ENCODE results near the gene HEY2.
"Not testable (repeated sequence)": the region's sequence is repeated elsewhere in the genome, so short reads cannot be mapped to it uniquely, and the experiment has no call there.

The HEY2 gene

DNA sequence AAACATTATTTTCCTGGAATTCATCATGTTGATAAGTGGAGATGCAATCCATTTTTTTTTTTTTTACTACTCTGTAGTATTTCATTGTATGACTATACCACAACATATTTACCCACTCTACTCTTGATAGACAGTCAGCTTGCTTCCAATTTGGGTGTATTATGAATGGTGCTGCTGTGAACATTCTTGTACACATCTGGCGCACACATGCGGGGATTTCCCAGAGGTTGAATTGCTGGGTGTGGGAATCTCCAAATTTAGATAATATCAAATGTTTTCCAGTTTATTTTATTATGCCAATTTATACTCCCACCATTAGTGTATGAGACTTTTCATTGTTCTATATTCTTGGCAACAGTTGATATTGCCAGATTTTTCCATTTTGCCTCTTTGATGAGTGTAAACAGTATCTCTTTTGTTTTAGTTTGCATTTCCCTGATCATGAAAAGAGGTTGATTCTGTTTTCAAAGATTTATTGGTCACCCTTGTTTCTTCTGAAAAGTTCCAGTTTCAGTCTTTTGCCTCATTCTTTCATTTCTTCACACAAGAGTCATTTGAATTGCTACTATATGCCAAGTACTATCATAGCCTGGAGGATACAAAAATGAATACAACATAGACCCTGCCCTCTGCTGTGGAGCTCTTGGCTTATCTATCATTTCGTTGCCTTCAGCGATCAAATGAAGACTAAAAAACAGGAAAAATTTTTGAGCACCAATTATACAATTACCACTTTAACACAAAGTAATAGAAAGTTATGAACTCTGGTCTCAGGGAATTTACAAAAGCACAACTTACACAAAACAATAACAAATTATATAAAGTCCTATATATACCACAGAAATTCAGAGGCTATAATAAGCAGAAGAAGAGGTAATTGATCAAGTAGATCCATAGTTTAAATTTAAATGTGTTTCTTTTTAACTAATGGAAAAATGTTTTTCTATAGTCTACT is 24.2 kb downstream of the HEY2 start:
- DNase-seq, result no peak

DNA sequence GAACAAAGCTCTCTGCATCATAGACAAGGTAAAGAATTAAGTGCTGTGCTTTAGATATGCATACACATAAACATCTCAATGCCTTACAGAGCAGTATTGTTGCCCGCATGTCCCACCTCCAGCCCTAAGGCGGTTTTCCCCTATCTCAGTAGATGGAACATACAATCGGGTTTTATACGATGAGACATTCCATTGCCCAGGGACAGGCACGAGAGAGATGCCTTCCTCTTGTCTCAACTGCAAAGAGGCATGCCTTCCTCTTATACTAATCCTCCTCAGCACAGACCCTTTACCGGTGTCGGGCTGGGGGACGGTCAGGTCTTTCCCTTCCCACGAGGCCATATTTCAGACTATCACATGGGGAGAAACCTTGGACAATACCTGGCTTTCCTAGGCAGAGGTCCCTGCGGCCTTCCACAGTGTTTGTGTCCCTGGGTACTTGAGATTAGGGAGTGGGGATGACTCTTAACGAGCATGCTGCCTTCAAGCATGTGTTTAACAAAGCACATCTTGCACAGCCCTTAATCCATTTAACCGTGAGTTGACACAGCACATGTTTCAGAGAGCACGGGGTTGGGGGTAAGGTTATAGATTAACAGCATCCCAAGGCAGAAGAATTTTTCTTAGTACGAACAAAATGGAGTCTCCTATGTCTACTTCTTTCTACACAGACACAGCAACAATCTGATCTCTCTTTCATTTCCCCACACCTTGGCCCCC is 26.8 kb downstream of the HEY2 start:
- DNase-seq, result not testable (repeated sequence)

DNA sequence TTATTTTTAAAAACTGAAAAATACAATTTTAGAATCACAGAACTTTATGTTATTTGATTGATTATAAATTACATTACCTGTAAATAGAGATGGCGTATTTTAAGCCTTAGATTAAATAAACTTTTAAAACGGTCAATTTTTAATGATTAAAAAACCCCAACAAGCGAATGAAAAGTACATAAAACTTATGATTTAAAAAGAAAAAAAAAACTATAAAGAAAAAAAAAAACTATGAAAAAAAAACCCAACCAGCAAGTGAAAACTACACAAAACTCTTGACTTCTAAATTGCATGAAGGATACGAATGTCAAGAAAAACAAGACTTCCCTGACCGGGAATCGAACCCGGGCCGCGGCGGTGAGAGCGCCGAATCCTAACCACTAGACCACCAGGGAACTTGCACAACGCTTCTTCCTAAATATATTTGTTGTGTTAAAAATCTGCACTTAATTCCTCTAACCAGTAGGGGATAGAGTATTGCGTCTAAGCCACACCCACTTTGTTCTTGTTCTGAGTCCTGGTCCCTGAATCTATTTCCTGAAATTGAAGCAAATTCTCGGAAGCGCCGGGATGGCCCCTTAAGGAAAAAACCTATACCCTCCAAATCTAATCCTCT is 30.6 kb downstream of the HEY2 start:
- DNase-seq, result peak; percentile 95

DNA sequence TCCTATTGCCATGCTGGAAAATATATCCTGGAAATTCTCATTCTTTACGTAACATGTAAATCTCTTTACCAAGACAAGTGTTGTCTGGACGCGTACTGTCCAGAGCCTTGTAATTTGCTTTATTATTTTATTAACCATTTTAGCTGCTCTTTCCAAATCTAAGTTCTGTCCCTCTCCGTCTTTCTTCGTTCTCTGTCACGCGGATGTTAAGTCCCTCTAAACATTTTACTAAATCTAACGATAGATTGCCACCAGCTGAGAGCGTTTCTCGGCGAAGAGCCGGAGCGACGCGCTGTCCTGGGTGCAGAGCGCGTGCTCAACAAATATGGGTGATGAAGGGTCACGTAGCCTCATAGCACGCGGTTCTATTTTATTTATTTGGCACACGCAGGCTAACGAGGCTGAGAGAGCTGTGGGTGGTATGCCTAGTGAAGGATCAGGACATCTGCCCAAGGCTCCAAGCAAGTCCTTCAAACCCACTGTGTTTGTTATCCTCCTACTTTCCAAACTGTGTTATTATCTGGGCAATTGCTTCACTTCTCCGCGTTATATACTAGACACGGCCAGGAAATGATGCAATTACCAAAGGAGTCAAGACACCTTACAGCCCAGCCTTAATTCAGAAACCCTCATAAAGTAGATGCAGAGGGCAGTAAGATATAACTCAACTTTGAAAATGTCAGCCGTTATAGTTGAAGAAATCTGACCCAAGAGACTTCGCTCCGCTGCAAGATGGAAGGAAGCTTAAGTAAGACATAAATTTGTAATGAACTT is 31.3 kb downstream of the HEY2 start:
- peak; percentile 83 for DNase-seq

DNA sequence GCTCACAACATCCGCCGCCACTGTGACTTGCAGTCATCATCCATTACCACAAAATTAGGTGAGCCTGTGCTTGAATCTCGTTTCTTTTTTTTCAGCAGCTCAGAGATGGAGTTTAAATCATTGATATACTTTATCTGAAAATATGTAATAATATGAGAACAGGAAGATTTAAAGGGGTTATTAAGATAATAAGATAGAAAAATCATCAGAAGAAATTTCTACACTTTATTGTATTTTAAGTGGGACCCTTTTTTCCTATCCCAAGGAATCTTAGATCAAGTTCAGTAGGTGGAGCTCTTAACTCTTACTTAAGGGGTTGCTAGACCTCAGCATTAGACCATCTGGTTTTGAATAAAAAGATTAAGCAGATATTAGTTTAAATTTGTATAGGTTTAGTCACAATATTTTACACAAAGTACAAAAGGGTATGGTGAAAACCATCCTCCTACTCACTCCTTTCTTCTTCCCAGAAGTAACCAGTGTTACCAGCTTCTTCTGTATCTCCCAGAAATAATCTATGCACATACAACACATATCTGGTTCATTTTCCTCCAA is 32.0 kb downstream of the HEY2 start:
- no peak for DNase-seq

DNA sequence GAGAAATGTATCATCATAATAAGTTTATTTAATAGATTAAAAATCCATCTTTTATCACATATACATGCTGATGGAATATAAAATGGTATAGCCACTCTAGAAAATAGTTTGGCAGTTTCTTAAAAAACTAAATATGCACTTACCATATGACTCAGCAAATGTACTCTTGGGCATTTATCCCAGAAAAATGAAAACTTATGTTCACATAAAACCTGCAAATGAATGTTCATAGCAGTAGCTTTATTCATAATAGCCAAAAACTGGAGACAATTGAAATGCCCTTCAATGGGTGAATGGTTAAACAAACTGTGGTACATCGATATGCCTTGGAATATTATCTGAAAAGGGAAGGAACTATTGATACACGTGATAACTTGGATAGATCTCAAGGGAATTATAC is 34.9 kb downstream of the HEY2 start:
- DNase-seq, result no peak

DNA sequence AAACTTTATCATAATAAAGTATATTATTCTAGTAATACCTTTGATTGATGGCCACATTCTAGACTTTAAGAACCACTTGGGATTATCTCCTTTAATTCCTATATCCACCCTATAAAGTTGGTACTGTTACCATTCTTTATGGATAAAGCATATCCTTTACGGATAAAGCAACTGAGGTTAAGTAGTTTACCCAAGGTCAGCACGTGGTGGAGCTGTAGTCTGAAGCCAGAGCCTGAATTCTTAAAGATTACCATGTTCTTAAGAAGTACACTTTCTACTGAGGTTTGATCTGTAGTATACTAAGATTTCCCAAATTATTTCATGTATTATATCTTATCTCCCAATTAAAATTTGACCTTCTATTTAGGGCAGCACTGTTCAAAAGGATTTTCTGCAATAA is 38.4 kb downstream of the HEY2 start:
- no peak for DNase-seq

DNA sequence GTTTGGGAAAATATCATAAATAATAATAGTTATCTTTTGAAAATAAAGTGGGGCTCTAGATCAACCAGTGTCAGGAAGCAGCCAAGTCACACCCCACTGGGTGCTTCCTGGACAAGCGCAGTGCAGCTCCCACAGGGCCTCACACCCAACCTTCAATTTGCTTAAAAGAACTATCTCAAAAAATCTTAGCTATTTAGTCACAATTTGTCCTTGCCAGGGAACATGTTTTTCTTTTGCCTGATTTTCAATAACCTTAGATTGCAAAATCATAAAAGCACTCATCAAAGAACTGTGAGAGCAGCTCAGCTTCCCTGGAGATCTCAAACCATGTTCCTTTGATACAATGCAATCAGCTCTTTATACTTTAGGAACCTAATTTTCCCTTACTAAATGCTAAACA is 39.7 kb downstream of the HEY2 start:
- DNase-seq, result peak; percentile 36

DNA sequence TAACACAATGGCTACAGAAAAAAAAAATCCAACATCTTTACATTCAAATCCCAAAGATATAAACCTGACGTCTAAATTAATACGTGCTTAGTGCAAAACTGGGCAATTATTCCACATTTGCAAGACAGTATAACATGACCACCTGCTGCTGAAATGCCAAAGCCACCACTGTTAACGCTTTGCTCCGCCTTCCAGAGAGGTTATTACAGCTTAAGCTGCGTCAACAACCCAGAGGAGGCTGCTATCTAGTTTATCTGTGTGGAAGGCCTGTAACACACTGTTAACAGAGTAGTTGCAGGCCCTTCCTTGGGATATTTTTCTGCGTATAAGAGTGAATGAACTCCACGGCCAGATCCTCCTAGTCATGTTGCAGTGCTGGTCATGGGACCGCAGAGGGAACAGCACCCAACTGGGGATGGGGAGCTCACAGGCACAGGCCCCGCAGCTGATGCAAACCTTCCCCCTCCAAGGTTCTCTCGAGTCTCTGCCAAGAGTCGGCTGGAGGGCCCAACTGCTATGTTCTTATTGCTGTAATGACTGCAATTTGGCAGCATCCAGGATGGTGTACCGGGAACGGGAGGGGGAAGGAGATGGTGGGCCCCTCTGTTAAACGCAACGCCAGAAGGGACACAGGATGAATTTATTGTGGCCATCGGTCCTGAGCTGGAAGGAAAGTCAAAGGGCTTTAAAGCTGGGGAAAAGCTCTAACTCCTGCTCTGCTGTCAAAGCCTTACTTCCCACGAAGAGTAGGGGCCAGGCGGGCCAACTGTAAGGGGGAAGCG is 40.3 kb downstream of the HEY2 start:
- DNase-seq, result peak; percentile 36

DNA sequence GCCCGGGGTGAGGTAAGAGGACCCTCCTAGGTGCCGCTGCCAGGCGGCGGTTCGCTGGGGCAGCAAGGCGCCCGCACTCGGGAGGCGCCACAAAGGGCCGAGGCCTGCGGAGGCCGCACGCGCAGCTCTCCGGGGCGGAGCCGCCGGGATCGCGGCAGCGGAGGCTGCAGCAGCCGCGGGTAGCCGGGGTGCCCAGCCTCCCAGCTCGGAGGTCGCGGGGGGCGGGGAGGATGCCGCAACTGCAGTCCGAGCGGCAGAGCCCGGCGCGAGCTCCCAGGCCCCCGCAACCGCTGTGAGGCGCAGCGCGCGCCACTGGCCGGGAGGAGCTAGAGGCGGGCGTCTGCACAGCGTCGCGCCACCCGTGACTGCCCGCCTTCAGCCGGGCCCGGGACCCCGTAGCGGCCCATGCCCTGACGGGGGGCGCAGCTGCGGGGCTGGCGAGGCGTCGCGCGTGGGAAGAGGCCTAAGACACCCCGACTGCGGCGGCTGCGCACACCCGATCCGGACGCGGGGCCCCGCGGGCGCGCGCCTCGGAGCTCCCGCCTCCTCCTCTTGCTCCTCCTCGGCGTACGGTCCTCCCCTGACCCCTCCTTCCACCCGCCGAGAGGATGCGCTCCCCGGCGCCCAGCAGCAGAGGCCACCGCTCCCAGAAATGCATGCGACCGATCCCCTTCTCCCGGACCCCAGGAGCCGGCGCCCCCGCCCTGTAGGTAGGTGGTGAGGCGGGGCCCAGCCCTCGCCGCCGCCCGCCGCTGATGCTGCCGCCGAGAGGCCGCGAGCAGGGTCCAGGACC is 41.1 kb downstream of the HEY2 start, which contains the start of gene NCOA7:
Gene NCOA7 (plus strand): TSS at position 603 of the 793 bp plus-strand sequence. CDS start 24,395 bp downstream, outside the sequence.
- DNase-seq, result peak; percentile 84

DNA sequence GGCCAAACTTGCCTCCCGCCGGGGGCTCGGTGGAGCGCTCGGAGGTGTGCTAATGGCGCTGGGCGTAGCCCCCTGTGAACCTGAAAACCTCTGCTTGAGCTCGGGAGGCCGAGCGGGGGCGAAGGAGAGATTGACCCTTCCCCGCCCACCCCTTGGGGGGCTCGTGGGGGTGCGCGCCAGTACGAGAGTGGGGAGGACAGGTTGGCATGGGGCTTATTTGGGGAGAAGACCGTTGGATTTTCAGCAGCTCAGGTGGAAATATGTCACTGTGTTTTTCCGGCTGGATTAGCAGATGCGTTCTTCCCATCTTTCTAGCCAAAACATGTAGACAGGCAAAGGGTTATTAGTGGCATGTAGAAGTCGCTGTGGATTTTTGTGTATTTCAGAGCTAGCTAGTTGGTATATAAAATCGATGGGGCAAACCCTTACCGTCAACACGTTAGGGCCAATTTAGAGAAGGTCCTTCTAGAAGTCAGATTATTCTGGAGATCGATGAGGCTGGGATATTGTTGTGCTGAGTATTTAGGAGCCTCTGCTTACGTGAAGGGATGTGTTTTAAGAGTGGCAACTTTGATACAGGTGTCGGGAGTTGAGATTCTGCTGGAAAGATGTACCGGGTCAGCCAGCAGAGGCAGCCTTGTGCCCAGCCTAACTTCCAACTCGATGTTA is 41.9 kb downstream of the HEY2 start:
- DNase-seq, result peak; percentile 66

DNA sequence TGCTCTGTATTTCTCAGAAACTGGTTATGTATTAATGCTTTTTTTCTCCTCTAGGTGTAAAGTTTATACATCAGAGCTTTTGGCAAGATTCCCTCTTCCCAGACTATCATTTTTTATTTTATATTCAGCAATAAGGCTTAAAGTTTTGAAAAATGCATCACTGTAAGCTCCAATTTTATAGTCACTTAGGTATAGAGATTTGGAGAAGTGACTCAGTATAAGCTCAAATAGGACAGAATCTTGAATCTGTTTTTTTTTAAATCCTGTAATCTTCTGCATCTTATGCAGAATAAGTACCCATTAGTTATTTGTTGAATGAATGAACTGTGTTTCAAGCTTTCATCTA is 42.4 kb downstream of the HEY2 start:
- no peak for DNase-seq

DNA sequence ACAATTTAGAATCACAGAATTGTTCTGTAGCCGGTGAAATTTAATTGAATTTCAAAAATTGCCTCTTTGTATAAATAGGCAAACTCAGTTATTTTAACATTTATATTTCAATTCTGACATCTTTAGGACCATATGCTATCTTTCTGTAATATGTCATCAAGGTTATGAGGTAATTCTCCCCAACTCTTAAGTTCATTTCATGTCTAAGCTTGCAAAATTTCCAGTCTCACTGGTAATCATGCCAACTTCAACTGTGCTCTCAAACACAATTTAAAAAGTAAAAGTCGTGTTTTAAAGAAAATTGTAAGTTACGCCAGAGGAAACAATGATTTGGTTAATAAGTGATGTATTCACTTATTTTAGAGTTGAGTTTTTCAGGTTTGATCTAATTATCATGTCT is 42.7 kb downstream of the HEY2 start:
- no peak for DNase-seq

DNA sequence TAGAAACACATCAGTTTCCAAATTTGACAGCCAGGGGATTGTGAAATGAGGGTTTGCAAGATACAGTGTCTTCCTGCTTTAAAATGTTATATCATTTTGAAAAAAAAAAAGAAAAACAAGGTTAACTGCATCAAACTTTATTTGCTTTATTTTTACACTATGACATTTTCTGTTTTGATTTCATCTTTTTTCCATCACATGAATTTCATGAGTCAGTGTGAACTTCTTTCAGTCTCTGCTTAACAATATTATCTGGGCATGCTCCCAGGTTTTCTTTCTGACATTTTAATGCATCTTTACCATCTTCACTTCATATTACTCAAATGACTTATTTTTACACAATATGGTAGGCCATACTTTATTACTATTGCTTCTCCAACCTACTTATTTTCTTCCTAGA is 43.2 kb downstream of the HEY2 start:
- no peak for DNase-seq

DNA sequence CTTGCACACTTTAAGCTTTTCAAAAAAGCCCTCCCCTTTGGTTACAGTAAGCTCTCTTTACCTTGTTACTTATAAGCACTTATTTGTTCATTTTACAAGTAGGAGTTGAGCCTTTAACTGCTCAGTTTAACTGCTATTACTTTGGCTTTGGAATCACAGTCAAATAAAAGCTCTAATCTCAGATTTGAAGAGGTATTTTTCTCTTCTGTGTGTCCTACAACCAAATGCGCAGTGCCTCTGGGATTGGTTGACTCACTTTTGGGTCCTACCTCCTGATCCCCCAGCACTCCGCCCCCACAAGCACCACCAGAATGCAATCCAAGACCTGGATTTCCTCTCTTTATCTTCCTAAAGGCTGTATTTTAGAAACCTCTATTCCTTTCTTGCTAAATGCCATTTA is 43.8 kb downstream of the HEY2 start:
- DNase-seq, result no peak

DNA sequence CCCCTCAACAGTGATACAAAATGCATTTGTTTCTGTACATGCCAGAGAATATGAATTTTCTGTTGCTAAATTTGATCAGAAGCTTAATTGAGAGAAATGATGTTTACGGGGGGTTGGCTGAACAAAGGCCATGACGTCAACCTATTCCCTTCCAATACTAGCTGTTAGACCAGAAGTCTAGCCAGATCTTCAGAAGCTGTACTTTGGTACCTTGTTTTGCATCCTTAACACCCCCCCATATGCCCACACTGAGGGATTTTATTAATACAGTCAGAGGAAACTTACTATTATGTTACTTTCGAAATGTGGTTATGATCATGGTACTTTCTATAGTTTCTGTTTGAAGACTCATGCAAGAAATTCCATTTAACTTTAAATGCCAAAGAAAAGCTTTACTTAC is 44.4 kb downstream of the HEY2 start:
- peak; percentile 40 for DNase-seq

DNA sequence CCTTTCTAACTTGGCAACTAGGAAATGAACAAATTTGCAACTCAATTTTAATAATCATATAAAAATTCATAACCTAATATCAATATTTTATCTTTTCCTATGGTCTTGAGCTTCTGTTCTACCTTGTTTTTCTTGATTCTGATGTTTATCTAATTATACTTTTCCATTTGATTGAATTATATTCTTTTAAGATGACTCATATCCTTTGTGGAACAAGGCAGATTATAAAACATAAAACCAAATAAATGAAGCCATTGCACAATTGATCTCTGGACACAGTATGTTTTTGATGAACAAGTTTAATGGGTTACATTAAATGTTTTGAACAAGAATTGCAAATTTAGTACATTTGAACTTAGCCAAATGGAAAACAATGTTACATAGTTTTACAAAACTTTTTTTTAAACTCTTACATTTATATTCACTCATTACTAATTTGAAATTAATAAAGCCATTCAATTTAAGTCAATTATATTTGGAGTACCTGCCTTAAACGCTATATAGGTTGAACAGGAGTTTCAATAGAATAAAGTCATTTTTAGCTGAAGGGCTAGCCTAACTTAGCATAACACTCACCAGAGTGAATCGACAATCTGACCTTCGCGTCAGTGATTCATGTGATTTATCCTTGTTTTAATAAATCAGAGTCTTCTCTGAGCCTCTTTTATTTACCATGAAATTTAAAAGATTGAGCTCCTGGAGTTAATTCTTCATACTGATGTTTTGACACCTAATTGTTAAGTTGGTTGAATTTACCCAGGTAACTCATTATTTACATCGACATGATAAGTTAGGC is 45.1 kb downstream of the HEY2 start:
- no peak for DNase-seq

DNA sequence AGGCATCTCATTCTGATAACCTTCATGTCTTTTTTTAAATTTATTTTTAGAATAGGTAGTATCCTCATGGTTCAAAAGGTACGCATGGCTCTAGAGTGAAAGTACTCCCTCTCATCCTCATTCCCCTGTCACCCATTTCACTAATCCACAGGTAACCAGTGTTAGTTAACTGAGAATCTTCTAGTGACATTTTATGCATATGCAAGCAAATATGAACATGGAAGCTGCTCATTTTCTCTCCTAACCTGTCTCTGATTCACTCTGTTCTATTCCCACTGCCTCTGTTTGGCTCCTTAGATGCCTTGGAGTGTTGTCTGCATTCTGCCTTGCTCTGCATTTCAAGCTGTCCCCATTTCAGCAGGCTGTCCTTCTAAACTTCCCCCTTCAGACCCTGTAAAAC is 45.9 kb downstream of the HEY2 start:
- no peak for DNase-seq

DNA sequence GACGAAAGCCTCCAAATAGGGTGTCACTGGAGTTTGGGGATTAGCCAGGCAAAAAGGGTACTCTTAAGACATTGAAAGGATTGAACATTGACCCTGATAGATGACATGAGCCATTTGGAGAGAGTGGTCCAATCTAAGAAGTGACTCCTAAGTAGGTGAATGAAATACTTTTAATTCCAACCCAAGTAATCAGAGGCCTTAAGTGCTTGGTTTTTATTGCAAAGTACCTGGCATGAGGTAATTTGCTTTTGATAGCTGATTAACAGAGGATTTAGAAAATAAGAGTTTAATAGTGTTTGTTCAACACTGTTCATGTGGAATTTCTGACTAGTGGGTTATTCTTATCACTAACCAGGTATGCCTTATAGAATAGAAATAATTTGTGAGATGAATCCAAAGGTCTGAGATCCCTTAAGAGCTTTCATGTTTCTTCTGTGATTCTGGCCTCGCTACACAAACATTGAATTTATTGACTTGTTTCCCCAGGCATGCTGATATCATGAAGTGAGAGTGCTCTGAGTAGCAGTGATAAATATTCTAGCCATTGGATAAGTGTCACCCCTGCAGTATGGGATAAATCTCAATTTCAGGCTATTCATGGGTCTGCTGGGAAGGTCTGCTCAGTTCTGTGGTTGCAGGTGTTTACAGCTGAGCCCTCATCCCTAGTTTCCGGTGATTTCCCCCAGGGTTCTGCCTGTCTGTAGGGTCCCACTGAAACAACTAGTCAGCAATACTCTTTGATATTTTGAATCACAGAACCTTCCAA is 47.9 kb downstream of the HEY2 start:
- DNase-seq, result no peak
